GM18499 (cell line): ENCODE data around the gene CNN2.

Source experiments
- ATAC-seq: cut with Tn5 transposase; IDR thresholded peaks from one replicate; pipeline ENCODE4 v1.9.1; 2021; ENCODE audit warnings: moderate number of reproducible peaks; ENCODE audit not compliant: insufficient read depth, unreplicated experiment

CNN2 gene

GRCh38 chr19:1063030-1063908 lies 36.9 kb downstream of the CNN2 start:
- no peak for ATAC-seq

DNA sequence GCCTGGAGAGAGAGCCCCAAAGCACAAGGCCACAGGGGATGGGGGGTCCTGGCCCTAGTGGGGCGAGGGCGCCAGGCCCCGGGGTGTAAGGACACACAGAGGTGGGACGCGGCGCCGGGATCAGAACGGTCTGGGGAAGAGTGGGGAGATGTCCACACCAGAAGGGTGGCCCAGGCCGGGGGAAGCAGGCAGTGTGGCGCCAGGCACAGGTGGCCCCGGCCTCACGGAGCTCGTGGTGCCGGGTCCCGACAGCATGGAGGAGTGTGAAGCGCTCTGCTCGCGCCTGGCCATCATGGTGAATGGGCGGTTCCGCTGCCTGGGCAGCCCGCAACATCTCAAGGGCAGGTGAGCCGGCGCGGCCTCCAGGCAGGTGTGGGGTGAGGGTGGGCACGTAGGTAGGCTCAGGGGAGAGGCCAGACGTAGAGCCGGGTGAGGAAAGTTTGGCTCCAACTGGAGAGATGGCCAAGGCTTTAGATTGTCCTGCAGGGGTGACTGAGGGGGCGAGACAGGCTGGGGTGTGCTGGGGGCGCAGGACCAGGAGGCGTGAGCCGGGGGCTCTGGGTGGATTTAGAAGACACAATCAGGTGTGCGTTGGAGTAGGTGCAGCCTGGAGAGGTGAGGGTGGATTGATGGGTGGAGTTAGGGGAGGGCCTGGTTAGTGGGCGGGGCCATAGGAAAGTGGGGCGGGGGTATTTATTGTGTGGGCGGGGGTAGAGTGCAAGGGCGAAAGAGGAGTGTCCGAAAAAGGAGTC lies 37.7 kb downstream of the CNN2 start:
- ATAC-seq: no peak

- ATAC-seq: no peak
Measured at GRCh38 chr19:1064661-1065605, 38.5 kb downstream of the CNN2 start.

DNA sequence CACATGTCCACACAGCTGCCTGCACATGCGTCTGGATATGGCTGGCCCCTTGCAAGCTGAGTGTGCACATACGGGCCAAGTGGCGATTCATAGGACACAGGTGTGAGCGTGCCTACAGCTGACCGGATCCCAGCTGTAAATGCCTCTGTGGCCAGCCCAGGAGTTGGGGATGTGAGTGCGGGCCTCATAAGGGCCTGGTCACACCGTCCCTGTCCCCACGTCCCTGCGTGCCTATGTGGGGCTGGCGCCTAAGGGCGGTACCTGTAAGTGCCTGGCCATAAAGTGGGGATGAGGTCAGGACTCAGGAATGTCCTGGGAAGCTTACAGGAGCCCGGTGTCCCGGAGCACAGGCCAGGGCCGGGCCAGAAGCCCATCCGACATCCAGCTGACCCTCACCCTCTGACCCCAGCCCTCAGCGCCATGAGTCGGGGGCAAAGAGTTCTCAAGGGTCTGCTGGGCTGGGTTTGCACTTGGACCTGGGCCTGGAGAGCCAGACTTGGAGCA lies 39.2 kb downstream of the CNN2 start:
- ATAC-seq: no peak

- no peak for ATAC-seq
Measured at GRCh38 chr19:1066251-1066747, 39.9 kb downstream of the CNN2 start.

GRCh38 chr19:1066748-1067340 lies 40.4 kb downstream of the CNN2 start, which contains the start of gene ARHGAP45:
TSS of gene ARHGAP45 (plus strand) at chr19:1067167. CDS start at chr19:1067406, 239 bp downstream.
- ATAC-seq: no peak

- ATAC-seq: no peak
Measured at GRCh38 chr19:1067341-1067957, 41.0 kb downstream of the CNN2 start.

GRCh38 chr19:1068009-1069001 lies 41.9 kb downstream of the CNN2 start:
- no peak for ATAC-seq

GRCh38 chr19:1069009-1069779 lies 42.8 kb downstream of the CNN2 start:
- ATAC-seq: no peak

DNA sequence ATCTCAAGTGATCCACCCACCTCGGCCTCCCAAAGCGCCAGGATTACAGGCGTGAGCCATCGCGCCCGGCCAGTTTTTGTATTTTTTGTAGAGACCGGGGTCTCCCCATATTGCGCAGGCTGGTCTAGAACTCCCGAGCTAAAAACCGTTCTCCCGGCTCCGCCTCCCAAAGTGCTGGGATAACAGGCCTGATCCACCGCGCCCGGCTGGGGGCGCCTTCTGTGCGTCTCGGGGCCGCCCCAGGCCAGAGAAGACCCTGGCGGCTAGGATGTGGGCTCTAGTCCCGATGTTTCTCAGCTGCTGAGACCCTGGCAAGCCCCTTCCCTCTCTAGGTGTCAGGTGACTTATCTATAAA lies 44.1 kb downstream of the CNN2 start:
- no peak for ATAC-seq

DNA sequence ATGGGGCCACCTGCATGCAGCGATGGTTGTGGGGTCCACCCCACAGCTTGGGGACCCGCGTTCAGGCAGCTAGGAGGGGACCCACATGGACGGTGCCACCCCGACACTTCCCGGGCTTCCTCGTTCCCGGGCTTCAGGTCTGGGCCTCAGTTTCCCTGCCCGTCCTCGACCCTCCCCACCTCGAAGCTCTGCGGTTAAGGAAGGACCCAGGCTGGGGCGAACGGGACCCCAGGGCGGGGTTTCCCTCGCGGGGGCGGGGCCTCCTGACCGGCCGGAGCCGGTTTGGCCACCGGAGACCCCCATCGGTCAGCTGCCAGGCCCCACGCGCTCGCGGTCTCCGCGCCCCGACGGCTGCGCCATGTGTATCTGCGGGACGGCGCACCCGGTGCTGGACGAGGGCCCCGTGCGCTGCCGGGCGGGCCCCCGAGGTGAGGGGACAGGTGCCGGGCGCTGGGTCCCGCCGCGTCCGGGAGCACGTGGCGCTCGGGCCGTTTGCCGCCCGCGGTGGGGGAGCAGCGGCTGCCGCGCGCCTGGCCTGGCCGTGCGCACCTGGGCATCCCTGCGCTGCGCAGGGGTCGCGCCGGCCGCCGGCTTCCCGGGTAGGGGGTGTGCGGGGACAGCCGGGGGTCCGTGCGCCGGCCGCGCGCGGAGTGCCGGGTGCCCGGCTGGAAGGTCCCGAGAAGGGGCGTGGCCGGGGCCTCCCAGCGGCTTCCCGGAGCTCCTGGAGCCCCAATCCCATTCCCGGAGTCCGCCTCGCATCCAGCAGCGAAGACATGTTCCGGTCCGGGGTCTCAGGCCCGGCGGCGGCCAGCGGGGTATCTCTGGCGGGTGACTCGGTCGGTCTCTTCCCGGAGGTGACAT lies 44.8 kb downstream of the CNN2 start:
- no peak for ATAC-seq

- no peak for ATAC-seq
Measured at GRCh38 chr19:1072371-1073015, 46.1 kb downstream of the CNN2 start.

- no peak for ATAC-seq
Measured at GRCh38 chr19:1073063-1073955, 46.9 kb downstream of the CNN2 start.

DNA sequence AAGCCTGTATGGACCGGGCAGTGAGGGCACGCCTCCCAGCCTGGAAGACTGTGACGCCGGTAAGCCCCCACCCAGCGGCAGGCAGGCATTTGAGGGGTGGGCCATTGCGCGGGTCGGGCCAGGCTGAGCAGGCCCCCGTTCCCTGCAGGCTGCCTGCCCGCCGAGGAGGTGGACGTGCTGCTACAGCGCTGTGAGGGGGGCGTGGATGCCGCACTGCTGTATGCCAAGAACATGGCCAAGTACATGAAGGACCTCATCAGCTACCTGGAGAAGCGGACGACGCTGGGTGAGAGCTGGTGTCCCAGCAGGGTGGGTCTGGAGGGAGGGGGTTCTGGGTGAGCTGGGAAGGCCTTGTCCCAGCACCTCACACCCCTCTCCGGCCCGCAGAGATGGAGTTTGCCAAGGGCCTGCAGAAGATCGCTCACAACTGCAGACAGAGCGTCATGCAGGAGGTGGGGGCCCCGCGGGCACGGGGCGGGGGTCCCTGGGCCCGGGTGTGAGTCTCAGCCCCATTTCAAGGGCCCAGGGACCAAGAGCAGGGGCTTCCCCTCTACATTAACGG lies 47.6 kb downstream of the CNN2 start:
- no peak for ATAC-seq
